Breast epithelium (tissue), 4 donors: ENCODE results near the gene EEF1A2. TPM values are rescaled to one million over a fixed set of nuclear protein-coding genes. Genes with fewer than 3 reads are reported as not detected.

Source experiments
- DNase-seq, 2 donors: peaks; one replicate each; pipeline ENCODE4 v3.0.0-alpha.2; 2019; ENCODE audit warnings: low spot score in 2 of 2
- H3K27ac ChIP-seq, 2 donors: fragments of 200-600 bp; sonication (generic) in 1 of 2; one replicate each; pipeline ENCODE4 v1.5.1; 2016 to 2019; ENCODE audit warnings: mild to moderate bottlenecking in 1 of 2
- H3K27me3 ChIP-seq, 2 donors: fragments of 200-600 bp; sonication (generic) in 1 of 2; one replicate each; pipeline versions ENCODE4 v1.5.1 to v1.6.0; 2017 to 2019; ENCODE audit warnings: control low read depth in 1 of 2, mild to moderate bottlenecking in 1 of 2
- H3K36me3 ChIP-seq: fragments of 200-600 bp; one replicate; pipeline ENCODE4 v1.5.1; 2019
- H3K4me1 ChIP-seq, 2 donors: fragments of 200-600 bp; sonication (generic); one replicate each; pipeline ENCODE4 v1.5.1; 2016 to 2019; ENCODE audit warnings: control low read depth in 1 of 2
- H3K4me3 ChIP-seq, 3 donors: fragments of 200-600 bp; sonication (generic); 1 replicate in 2 of 3; 2 replicates in 1 of 3; pipeline ENCODE4 v1.5.1; 2016 to 2019; ENCODE audit warnings: mild to moderate bottlenecking in 3 of 3, moderate library complexity in 2 of 3
- H3K9me3 ChIP-seq, 2 donors: fragments of 200-600 bp; sonication (generic) in 1 of 2; one replicate each; pipeline ENCODE4 v1.5.1; 2016 to 2019; ENCODE audit warnings: control low read depth in 1 of 2
- CTCF ChIP-seq, 3 donors: fragments of 450-650 bp; IDR thresholded peaks; one replicate each; pipeline ENCODE4 v1.5.1; 2016 to 2017; ENCODE audit warnings: antibody characterized with exemption in 3 of 3, mild to moderate bottlenecking in 3 of 3, moderate library complexity in 3 of 3
- POLR2A ChIP-seq: fragments of 450-650 bp; IDR thresholded peaks from one replicate; pipeline ENCODE4 v1.6.1; 2016; ENCODE audit warnings: antibody characterized with exemption, mild to moderate bottlenecking, moderate library complexity
- POLR2AphosphoS5 ChIP-seq, 3 donors: sonication (generic); formaldehyde crosslinking; IDR thresholded peaks; one replicate each; pipeline ENCODE4 v1.6.1; 2017; ENCODE audit warnings: antibody characterized with exemption in 3 of 3
- intact Hi-C: fragments of 100-400 bp; cut with DNase I; formaldehyde crosslinking; loops from one replicate; pipeline ENCODE4 v1.15.1; 2023; ENCODE audit warnings: low total_unique reads
- total RNA-seq, 3 donors: library from RNA; depleted of rRNA; stranded (reverse); fragments of >200 nt; gene quantifications; one replicate each; pipeline ENCODE4 v1.1.0, GENCODE V29; 2016

Gene EEF1A2
- total RNA-seq, 3 donors from 2014 or later = 0.48 to 20.6 (median 4.8) TPM

GRCh38 chr20:63494420-63495166, 4.3 kb downstream of the EEF1A2 start:
- intact Hi-C loops = no loop called here
- H3K27me3 ChIP-seq = peaks cover 4 to 60% of the 10 kb centered on the region in 2 donors
- H3K36me3 ChIP-seq = no peaks in the 10 kb centered on the region
- H3K4me1 ChIP-seq = peaks cover 0 to 9% of the 10 kb centered on the region in 2 donors
- no peak for DNase-seq
- TF ChIP-seq CTCF (IDR thresholded peaks at IDR 0.05) (no peak), POLR2A (no peak), POLR2AphosphoS5 (IDR thresholded peaks at IDR 0.05) (no peak)
- no peak overlapping the region for H3K4me3 ChIP-seq
- H3K9me3 ChIP-seq = no peaks in the 10 kb centered on the region
- no peak overlapping the region for H3K27ac ChIP-seq

- H3K27me3 ChIP-seq = peaks cover 4 to 60% of the 10 kb centered on the region in 2 donors
- intact Hi-C loops = no loop called here
- no peak for DNase-seq
- H3K4me3 ChIP-seq = no peak overlapping the region
- H3K9me3 ChIP-seq = no peaks in the 10 kb centered on the region
- peaks cover 0 to 5% of the 10 kb centered on the region in 2 donors for H3K4me1 ChIP-seq
- TF ChIP-seq POLR2AphosphoS5 (IDR thresholded peaks at IDR 0.05) (no peak), POLR2A (no peak), CTCF (IDR thresholded peaks at IDR 0.05) (no peak)
- H3K27ac ChIP-seq = no peak overlapping the region
- no peaks in the 10 kb centered on the region for H3K36me3 ChIP-seq
These were observed 4.8 kb downstream of the EEF1A2 start for GRCh38 chr20:63494084-63494419.

GRCh38 chr20:63493563-63494020, 5.3 kb downstream of the EEF1A2 start:
- peaks cover 0 to 5% of the 10 kb centered on the region in 2 donors for H3K4me1 ChIP-seq
- no peak for TF ChIP-seq POLR2A
- no peak for TF ChIP-seq CTCF (IDR thresholded peaks at IDR 0.05)
- TF ChIP-seq POLR2AphosphoS5 (IDR thresholded peaks at IDR 0.05) = no peak
- H3K9me3 ChIP-seq = no peaks in the 10 kb centered on the region
- H3K36me3 ChIP-seq = no peaks in the 10 kb centered on the region
- no peak overlapping the region for H3K4me3 ChIP-seq
- intact Hi-C loops = no loop called here
- peaks cover 3 to 63% of the 10 kb centered on the region in 2 donors for H3K27me3 ChIP-seq
- no peak for DNase-seq
- no peak overlapping the region for H3K27ac ChIP-seq

- peaks cover 0 to 62% of the 10 kb centered on the region in 2 donors for H3K27me3 ChIP-seq
- TF ChIP-seq POLR2A = no peak
- H3K4me1 ChIP-seq = no peaks in the 10 kb centered on the region
- H3K36me3 ChIP-seq = no peaks in the 10 kb centered on the region
- DNase-seq = no peak
- intact Hi-C loops = no loop called here
- no peak overlapping the region for H3K4me3 ChIP-seq
- H3K9me3 ChIP-seq = no peaks in the 10 kb centered on the region
- H3K27ac ChIP-seq = no peak overlapping the region
These were observed 5.9 kb downstream of the EEF1A2 start for GRCh38 chr20:63492982-63493381.

GRCh38 chr20:63492518-63492917, 6.4 kb downstream of the EEF1A2 start:
- peaks cover 0 to 62% of the 10 kb centered on the region in 2 donors for H3K27me3 ChIP-seq
- intact Hi-C loops = no loop called here
- no peak overlapping the region for H3K27ac ChIP-seq
- no peaks in the 10 kb centered on the region for H3K36me3 ChIP-seq
- H3K9me3 ChIP-seq = no peaks in the 10 kb centered on the region
- H3K4me1 ChIP-seq = no peaks in the 10 kb centered on the region
- TF ChIP-seq POLR2AphosphoS5 (IDR thresholded peaks at IDR 0.05) = no peak
- TF ChIP-seq POLR2A = no peak
- no peak for TF ChIP-seq CTCF (IDR thresholded peaks at IDR 0.05)
- no peak overlapping the region for H3K4me3 ChIP-seq
- no peak for DNase-seq
